HEK293T (cell line): ENCODE measurements around the gene FBXO28.

Experiments
- FOXK2 ChIP-seq: fragments of 450-650 bp; IDR thresholded peaks from 2 replicates; pipeline ENCODE4 v1.6.1; 2016; ENCODE audit warnings: mild to moderate bottlenecking
- PKNOX1 ChIP-seq: fragments of 450-650 bp; IDR thresholded peaks from 2 replicates; pipeline ENCODE4 v1.6.1; 2016

DNA sequence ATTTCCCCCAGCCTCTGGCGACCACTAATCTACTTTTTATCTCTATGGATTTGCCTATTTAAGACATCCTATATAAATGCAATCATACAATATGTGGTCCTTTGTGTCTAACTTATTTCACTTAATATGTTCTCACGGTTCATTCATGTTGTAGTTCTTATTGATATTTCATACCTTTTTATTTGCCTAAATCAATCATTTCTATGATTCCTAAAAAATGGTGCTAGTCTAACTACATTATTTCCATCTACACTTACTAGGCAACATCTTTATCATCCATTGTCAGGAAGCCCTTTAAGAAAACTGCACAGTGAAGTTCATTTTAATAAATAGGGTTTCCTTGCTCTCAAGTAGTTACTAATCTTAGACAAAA, 380 bp upstream of the FBXO28 start:
- no peak for TF ChIP-seq FOXK2
- TF ChIP-seq PKNOX1: no peak
